HEK293T (cell line): ENCODE measurements around the gene TRABD2B.

Source experiments
- FOXA1 ChIP-seq: fragments of 450-650 bp; IDR thresholded peaks from 2 replicates; pipeline ENCODE4 v1.6.1; 2016; ENCODE audit warnings: mild to moderate bottlenecking
- HDGF ChIP-seq: fragments of 450-650 bp; IDR thresholded peaks from 2 replicates; pipeline ENCODE4 v1.6.1; 2017; ENCODE audit warnings: antibody characterized with exemption, borderline replicate concordance
- SP1 ChIP-seq: fragments of 450-650 bp; IDR thresholded peaks from 2 replicates; pipeline ENCODE4 v1.6.1; 2017

- TF ChIP-seq FOXA1 (no peak), HDGF (no peak), SP1 (no peak)
Observed at GRCh38 chr1:48016515-48016914, 19.3 kb upstream of the TRABD2B start.
